ENCODE measurements around the gene POLR1E.
"Not testable (repeated sequence)": the region's sequence is repeated elsewhere in the genome, so short reads cannot be mapped to it uniquely, and the experiment has no call there.

POLR1E gene

GRCh38 chr9:37503736-37504135 is 18.0 kb downstream of the POLR1E start:
- DNase-seq (ENCODE audit: low read depth in 3 of 3), result no peak

GRCh38 chr9:37504605-37505004 is 18.9 kb downstream of the POLR1E start:
- DNase-seq (ENCODE audit: low read depth in 3 of 3), result no peak

GRCh38 chr9:37507566-37508134 is 21.9 kb downstream of the POLR1E start:
- DNase-seq (ENCODE audit: low read depth in 3 of 3), result no peak

GRCh38 chr9:37508135-37508833 is 22.5 kb downstream of the POLR1E start:
- DNase-seq (ENCODE audit: low read depth in 3 of 3), result no peak

- no peak for DNase-seq (ENCODE audit: low read depth in 3 of 3)
Measured at GRCh38 chr9:37508834-37509206, 23.1 kb downstream of the POLR1E start.

- DNase-seq (ENCODE audit: low read depth in 3 of 3), result no peak
Measured at GRCh38 chr9:37509536-37509935, 23.8 kb downstream of the POLR1E start.

GRCh38 chr9:37510053-37510452 is 24.3 kb downstream of the POLR1E start:
- DNase-seq (ENCODE audit: low read depth in 3 of 3), result not testable (repeated sequence)

- no peak for DNase-seq (ENCODE audit: low read depth in 3 of 3)
Measured at GRCh38 chr9:37511016-37512010, 25.6 kb downstream of the POLR1E start.

GRCh38 chr9:37512437-37512836 is 26.7 kb downstream of the POLR1E start:
- no peak for DNase-seq (ENCODE audit: low read depth in 3 of 3)

- not testable (repeated sequence) for DNase-seq (ENCODE audit: low read depth in 3 of 3)
Measured at GRCh38 chr9:37514415-37514814, 28.7 kb downstream of the POLR1E start.

- DNase-seq (ENCODE audit: low read depth in 3 of 3), result no peak
Measured at GRCh38 chr9:37514999-37515398, 29.3 kb downstream of the POLR1E start.

- DNase-seq (ENCODE audit: low read depth in 3 of 3), result no peak
Measured at GRCh38 chr9:37515620-37516258, 30.0 kb downstream of the POLR1E start.

- DNase-seq (ENCODE audit: low read depth in 3 of 3), result no peak
Measured at GRCh38 chr9:37517923-37518322, 32.2 kb downstream of the POLR1E start.

- no peak for DNase-seq (ENCODE audit: low read depth in 3 of 3)
Measured at GRCh38 chr9:37520641-37521040, 34.9 kb downstream of the POLR1E start.

GRCh38 chr9:37521111-37521510 is 35.4 kb downstream of the POLR1E start:
- no peak for DNase-seq (ENCODE audit: low read depth in 3 of 3)

- no peak for DNase-seq (ENCODE audit: low read depth in 3 of 3)
Measured at GRCh38 chr9:37522971-37523370, 37.2 kb downstream of the POLR1E start.

GRCh38 chr9:37523916-37524315 is 38.2 kb downstream of the POLR1E start:
- no peak for DNase-seq (ENCODE audit: low read depth in 3 of 3)

GRCh38 chr9:37528652-37529471 is 43.1 kb downstream of the POLR1E start:
- DNase-seq (ENCODE audit: low read depth in 3 of 3), result peak; percentile 28 to 74 (median 62)

GRCh38 chr9:37531699-37532098 is 46.0 kb downstream of the POLR1E start:
- peak in 1 of 3 experiments; percentile 15 for DNase-seq (ENCODE audit: low read depth in 3 of 3)

GRCh38 chr9:37534412-37534811 is 48.7 kb downstream of the POLR1E start:
- no peak for DNase-seq (ENCODE audit: low read depth in 3 of 3)

GRCh38 chr9:37534901-37535300 is 49.2 kb downstream of the POLR1E start:
- no peak for DNase-seq (ENCODE audit: low read depth in 3 of 3)
